H1 (cell line): ENCODE data around the gene ETV4. TPM values are rescaled to one million over a fixed set of nuclear protein-coding genes. Genes with fewer than 3 reads are reported as not detected.

Experiments used
- BACH1 ChIP-seq: IDR thresholded peaks from 2 replicates; pipeline ENCODE4 v1.6.1; 2012; ENCODE audit warnings: low read length, improper control_type of control experiment
- CBX8 ChIP-seq: fragments of 300-800, 300-1000 bp; sonication (generic); IDR thresholded peaks from 2 replicates; pipeline ENCODE4 v1.7.1; 2016; ENCODE audit warnings: low read depth, low read length, borderline replicate concordance
- CREB1 ChIP-seq: IDR thresholded peaks from 2 replicates; pipeline ENCODE4 v1.6.1; 2012; ENCODE audit warnings: inconsistent platforms
- CTCF ChIP-seq, 3 experiments: IDR thresholded peaks; 1 replicate in 2 of 3; 2 replicates in 1 of 3; pipeline versions ENCODE4 v1.5.1 to v1.6.1; 2011; ENCODE audit warnings: low read length in 3 of 3, mild to moderate bottlenecking in 3 of 3, inconsistent platforms in 2 of 3, low read depth in 1 of 3, moderate library complexity in 1 of 3; ENCODE audit not compliant: insufficient read depth in 1 of 3; ENCODE audit errors: control extremely low read depth in 1 of 3
- E2F6 ChIP-seq: IDR thresholded peaks from 2 replicates; pipeline ENCODE4 v1.6.1; 2012; ENCODE audit warnings: inconsistent platforms
- EP300 ChIP-seq, 2 experiments: IDR thresholded peaks; 1 replicate in 1 of 2; 2 replicates in 1 of 2; pipeline ENCODE4 v1.6.1; 2011 to 2012; ENCODE audit warnings: low read depth in 2 of 2, low read length in 2 of 2, mild to moderate bottlenecking in 2 of 2, borderline replicate concordance in 1 of 2, inconsistent platforms in 1 of 2, moderate library complexity in 1 of 2
- HDAC6 ChIP-seq: IDR thresholded peaks from one replicate; pipeline ENCODE4 v1.7.1; 2012; ENCODE audit warnings: low read depth, mild to moderate bottlenecking, inconsistent platforms, low read length, moderate library complexity
- KDM4A ChIP-seq: IDR thresholded peaks from one replicate; pipeline ENCODE4 v1.7.1; 2012; ENCODE audit warnings: low read depth, mild to moderate bottlenecking, moderate library complexity, low read length, inconsistent platforms; ENCODE audit not compliant: severe bottlenecking
- RAD21 ChIP-seq, 2 experiments: IDR thresholded peaks in 1 of 2; conservative IDR thresholded peaks in 1 of 2; 2 replicates each; pipeline ENCODE4 v1.6.1; 2011; ENCODE audit warnings: low read depth in 2 of 2, low read length in 2 of 2, improper control_type of control experiment in 1 of 2, inconsistent platforms in 1 of 2, mild to moderate bottlenecking in 1 of 2, moderate library complexity in 1 of 2
- RFX5 ChIP-seq: IDR thresholded peaks from 2 replicates; pipeline ENCODE4 v1.6.1; 2011; ENCODE audit warnings: low read depth, low read length, improper control_type of control experiment, borderline replicate concordance
- polyA plus RNA-seq, 7 experiments: library from polyadenylated mRNA; depleted of rRNA in 3 of 7; stranded (reverse) in 5 of 7; unstranded in 2 of 7; fragments of >200 nt in 5 of 7; fragments of 200-250 nt in 2 of 7; gene quantifications; 1 replicate in 5 of 7; 2 replicates in 1 of 7; 4 replicates in 1 of 7; pipeline versions ENCODE4 v1.2.1 to v1.2.3, GENCODE V29; 2011 to 2013; ENCODE audit warnings: missing spikeins in 2 of 7, mixed read lengths in 2 of 7
- total RNA-seq: library from RNA; stranded (reverse); fragmentation: NEBNext Ultra II Directional; extraction: Animal tissue kit (Norgen Biotek cat#: 25700); gene quantifications from 2 replicates; pipeline ENCODE4 v1.2.1, GENCODE V29; 2021

The ETV4 gene
- total and polyA plus RNA-seq, 2 of the 8 experiments (the other 6 are each of a cell fraction or from before 2014, with no cell fraction given) = 75.2 to 143 TPM

- TF ChIP-seq CTCF (IDR thresholded peaks at IDR 0.05; ENCODE audit: control extremely low read depth in 1 of 3, insufficient read depth in 1 of 3, low read depth in 1 of 3, low read length in 3 of 3) = peak; percentile 12 to 40 (median 22); a peak in 3 of 4 replicates
- 0 out of 2 replicates have a peak, but pooled peaks have one; percentile 14 for TF ChIP-seq BACH1
- TF ChIP-seq RAD21 (IDR thresholded peaks at IDR 0.05 in 1 of 2, conservative IDR thresholded peaks at IDR 0.05 in 1 of 2; ENCODE audit: low read depth in 2 of 2, low read length in 2 of 2) = peak; percentile 9 to 38; a peak in 2 of 4 replicates
- TF ChIP-seq EP300 (IDR thresholded peaks at IDR 0.05; ENCODE audit: borderline replicate concordance in 1 of 2, low read depth in 2 of 2, low read length in 2 of 2) = no peak
- TF ChIP-seq HDAC6 = no peak
- no peak for TF ChIP-seq E2F6
- no peak for TF ChIP-seq RFX5
- TF ChIP-seq CREB1 = no peak
- TF ChIP-seq CBX8 = no peak
- no peak for TF ChIP-seq KDM4A
- TF ChIP-seq, all 59 proteins: peak for 4
Measured at GRCh38 chr17:43543771-43544575, 2.2 kb downstream of the ETV4 start (continued).
